Panc1 (cell line): ENCODE measurements around the gene TMEM91. TPM values are rescaled to one million over a fixed set of nuclear protein-coding genes. Genes with fewer than 3 reads are reported as not detected.

Source experiments
- ATAC-seq: fragments of 200-7000 bp; cut with Tn5 transposase; 2 replicates; pipeline ENCODE4 v1.9.1; 2020; ENCODE audit warnings: mild to moderate bottlenecking, moderate library complexity
- BruUV-seq: library from RNA; stranded (reverse); fragments of 400-500 nt; replicated peaks from 2 replicates; lab custom pipeline; 2021; lab: Mats Ljungman, UMichigan
- CTCF ChIA-PET: fragments of 300-600 bp; sonication (Branson Sonifier 250); formaldehyde crosslinking; loops from one replicate; lab custom pipeline; 2022; ENCODE audit warnings: antibody characterized with exemption; lab: Charles Lee
- POLR2A ChIA-PET: fragments of 300-600 bp; sonication (Branson Sonifier 250); formaldehyde crosslinking; loops from one replicate; lab custom pipeline; 2022; ENCODE audit warnings: antibody characterized with exemption; lab: Charles Lee
- DNase-seq: peaks from one replicate; pipeline ENCODE4 v3.0.0-alpha.2; 2010; ENCODE audit warnings: low read depth, low spot score
- H3K27ac ChIP-seq: 2 replicates; pipeline ENCODE4 v1.5.1; 2011; ENCODE audit warnings: mild to moderate bottlenecking, low read length, inconsistent platforms
- H3K27me3 ChIP-seq: fragments of 200-500 bp; sonication (Bioruptor generic); 2 replicates; pipeline ENCODE4 v1.6.0; 2014; ENCODE audit warnings: low read length, inconsistent platforms; ENCODE audit not compliant: control insufficient read depth, insufficient read depth
- H3K36me3 ChIP-seq: fragments of 200-500 bp; sonication (Bioruptor generic); 2 replicates; pipeline ENCODE4 v1.5.1; 2014; ENCODE audit warnings: inconsistent platforms, mild to moderate bottlenecking, low read length, moderate library complexity; ENCODE audit not compliant: control insufficient read depth, insufficient read depth
- H3K4me1 ChIP-seq: 2 replicates; pipeline ENCODE4 v1.5.1; 2011; ENCODE audit warnings: inconsistent platforms, mild to moderate bottlenecking, low read length, moderate library complexity; ENCODE audit not compliant: control insufficient read depth, insufficient read depth
- H3K4me3 ChIP-seq, 2 experiments: 2 replicates each; pipeline ENCODE4 v1.5.1; 2011 to 2012; ENCODE audit warnings: low read depth in 2 of 2, low read length in 2 of 2, mild to moderate bottlenecking in 2 of 2, inconsistent platforms in 1 of 2, moderate library complexity in 1 of 2
- H3K9me3 ChIP-seq: fragments of 200-500 bp; sonication (Bioruptor generic); 2 replicates; pipeline ENCODE4 v1.5.1; 2014; ENCODE audit warnings: low read depth, mild to moderate bottlenecking, inconsistent platforms, low read length, moderate library complexity; ENCODE audit not compliant: control insufficient read depth, insufficient read depth
- POLR2AphosphoS5 ChIP-seq: IDR thresholded peaks from 2 replicates; pipeline ENCODE4 v1.6.1; 2012; ENCODE audit warnings: mild to moderate bottlenecking, low read depth, low read length, moderate library complexity
- SIN3A ChIP-seq: IDR thresholded peaks from 2 replicates; pipeline ENCODE4 v1.6.1; 2012; ENCODE audit warnings: low read depth, mild to moderate bottlenecking, low read length, moderate library complexity, borderline replicate concordance; ENCODE audit not compliant: insufficient read depth
- TCF7L2 ChIP-seq: IDR thresholded peaks from 2 replicates; pipeline ENCODE4 v1.6.1; 2011; ENCODE audit warnings: mild to moderate bottlenecking, low read depth, low read length, inconsistent platforms
- in situ Hi-C: cut with HindIII; loops from 2 replicates; pipeline ENCODE4 v1.10.0; 2016; ENCODE audit warnings: low sequenced_read_pairs, low pct_unique_long_range_greater_than_20kb
- intact Hi-C: fragments of 100-400 bp; cut with micrococcal nuclease; formaldehyde crosslinking; loops from one replicate; pipeline ENCODE4 v1.10.0; 2022; ENCODE audit not compliant: unreplicated experiment
- total RNA-seq: library from RNA; stranded (reverse); gene quantifications from one replicate; pipeline ENCODE4 v1.2.1, GENCODE V29; 2021; ENCODE audit not compliant: unreplicated experiment
- TF ChIP-seq, protein P1 (sequence below), 2 experiments: IDR thresholded peaks; 2 replicates each; pipeline ENCODE4 v1.6.1; 2011 to 2012; ENCODE audit warnings: low read depth in 2 of 2, control low read depth in 1 of 2, low read length in 1 of 2, mild to moderate bottlenecking in 1 of 2, moderate library complexity in 1 of 2; ENCODE audit not compliant: insufficient read depth in 1 of 2
- TF ChIP-seq, protein P2 (sequence below): fragments of 450-650 bp; IDR thresholded peaks from 2 replicates; pipeline ENCODE4 v1.5.1; 2017; ENCODE audit warnings: mild to moderate bottlenecking

Gene TMEM91
- total RNA-seq, 1 experiment from 2014 or later: 4.4 TPM

DNA sequence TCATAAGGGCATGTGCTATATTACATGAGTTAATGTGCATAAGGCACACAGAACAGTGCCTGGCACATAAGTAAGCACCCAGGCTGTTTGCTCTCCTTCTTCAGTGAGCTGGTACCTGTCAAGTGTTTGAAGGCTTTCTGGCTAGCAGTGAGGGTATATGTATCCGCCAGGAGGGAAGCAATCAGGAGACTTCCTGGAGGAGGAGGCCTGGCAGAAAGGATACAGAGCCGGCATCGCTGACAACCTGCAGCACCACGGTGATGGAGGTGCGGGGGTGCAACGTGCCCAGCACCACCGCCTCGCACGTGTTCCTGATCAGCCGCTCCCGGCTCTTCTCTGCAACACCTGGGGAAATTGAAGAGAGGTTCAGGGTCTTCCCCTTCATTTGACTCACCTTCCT lies 15.3 kb downstream of the TMEM91 start:
- in situ Hi-C loops: no loop called here
- no peak overlapping the region for H3K4me3 ChIP-seq
- H3K27ac ChIP-seq: no peak overlapping the region
- no peaks in the 10 kb centered on the region for H3K36me3 ChIP-seq
- ChIA-PET CTCF (no interaction called here), POLR2A (no interaction called here)
- H3K9me3 ChIP-seq: no peaks in the 10 kb centered on the region
- BruUV-seq: no TSS peak
- intact Hi-C loops: no loop called here
- H3K4me1 ChIP-seq: no peaks in the 10 kb centered on the region
- TF ChIP-seq SIN3A (no peak), TCF7L2 (no peak), POLR2AphosphoS5 (no peak)
- TF ChIP-seq, protein P1, sequence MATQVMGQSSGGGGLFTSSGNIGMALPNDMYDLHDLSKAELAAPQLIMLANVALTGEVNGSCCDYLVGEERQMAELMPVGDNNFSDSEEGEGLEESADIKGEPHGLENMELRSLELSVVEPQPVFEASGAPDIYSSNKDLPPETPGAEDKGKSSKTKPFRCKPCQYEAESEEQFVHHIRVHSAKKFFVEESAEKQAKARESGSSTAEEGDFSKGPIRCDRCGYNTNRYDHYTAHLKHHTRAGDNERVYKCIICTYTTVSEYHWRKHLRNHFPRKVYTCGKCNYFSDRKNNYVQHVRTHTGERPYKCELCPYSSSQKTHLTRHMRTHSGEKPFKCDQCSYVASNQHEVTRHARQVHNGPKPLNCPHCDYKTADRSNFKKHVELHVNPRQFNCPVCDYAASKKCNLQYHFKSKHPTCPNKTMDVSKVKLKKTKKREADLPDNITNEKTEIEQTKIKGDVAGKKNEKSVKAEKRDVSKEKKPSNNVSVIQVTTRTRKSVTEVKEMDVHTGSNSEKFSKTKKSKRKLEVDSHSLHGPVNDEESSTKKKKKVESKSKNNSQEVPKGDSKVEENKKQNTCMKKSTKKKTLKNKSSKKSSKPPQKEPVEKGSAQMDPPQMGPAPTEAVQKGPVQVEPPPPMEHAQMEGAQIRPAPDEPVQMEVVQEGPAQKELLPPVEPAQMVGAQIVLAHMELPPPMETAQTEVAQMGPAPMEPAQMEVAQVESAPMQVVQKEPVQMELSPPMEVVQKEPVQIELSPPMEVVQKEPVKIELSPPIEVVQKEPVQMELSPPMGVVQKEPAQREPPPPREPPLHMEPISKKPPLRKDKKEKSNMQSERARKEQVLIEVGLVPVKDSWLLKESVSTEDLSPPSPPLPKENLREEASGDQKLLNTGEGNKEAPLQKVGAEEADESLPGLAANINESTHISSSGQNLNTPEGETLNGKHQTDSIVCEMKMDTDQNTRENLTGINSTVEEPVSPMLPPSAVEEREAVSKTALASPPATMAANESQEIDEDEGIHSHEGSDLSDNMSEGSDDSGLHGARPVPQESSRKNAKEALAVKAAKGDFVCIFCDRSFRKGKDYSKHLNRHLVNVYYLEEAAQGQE (IDR thresholded peaks at IDR 0.05; ENCODE audit: insufficient read depth in 1 of 2, low read depth in 2 of 2, low read length in 1 of 2): no peak
- TF ChIP-seq, protein P2, sequence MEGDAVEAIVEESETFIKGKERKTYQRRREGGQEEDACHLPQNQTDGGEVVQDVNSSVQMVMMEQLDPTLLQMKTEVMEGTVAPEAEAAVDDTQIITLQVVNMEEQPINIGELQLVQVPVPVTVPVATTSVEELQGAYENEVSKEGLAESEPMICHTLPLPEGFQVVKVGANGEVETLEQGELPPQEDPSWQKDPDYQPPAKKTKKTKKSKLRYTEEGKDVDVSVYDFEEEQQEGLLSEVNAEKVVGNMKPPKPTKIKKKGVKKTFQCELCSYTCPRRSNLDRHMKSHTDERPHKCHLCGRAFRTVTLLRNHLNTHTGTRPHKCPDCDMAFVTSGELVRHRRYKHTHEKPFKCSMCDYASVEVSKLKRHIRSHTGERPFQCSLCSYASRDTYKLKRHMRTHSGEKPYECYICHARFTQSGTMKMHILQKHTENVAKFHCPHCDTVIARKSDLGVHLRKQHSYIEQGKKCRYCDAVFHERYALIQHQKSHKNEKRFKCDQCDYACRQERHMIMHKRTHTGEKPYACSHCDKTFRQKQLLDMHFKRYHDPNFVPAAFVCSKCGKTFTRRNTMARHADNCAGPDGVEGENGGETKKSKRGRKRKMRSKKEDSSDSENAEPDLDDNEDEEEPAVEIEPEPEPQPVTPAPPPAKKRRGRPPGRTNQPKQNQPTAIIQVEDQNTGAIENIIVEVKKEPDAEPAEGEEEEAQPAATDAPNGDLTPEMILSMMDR: no peak
- no peaks in the 10 kb centered on the region for H3K27me3 ChIP-seq
- ATAC-seq (no peak), DNase-seq (no peak)

DNA sequence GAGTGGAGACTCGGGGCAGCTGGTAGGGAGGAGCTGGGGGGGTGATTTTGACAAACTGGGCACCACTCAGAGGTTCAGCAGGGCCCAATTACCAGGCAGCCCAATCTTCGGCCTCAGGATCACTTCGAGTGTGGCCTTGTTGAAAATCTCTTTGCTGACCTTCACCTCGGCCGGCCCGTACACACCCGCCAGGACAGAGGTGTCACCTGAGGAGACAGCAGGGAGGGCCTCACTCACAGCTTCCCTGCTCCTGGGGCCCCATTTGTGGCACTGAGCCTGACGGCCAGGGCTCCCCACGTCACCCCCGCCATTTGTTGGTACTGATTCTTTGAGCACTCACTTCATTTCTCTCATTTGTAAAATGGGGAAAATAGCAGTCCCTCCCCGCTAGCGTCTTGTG lies 16.4 kb downstream of the TMEM91 start:
- ChIA-PET CTCF (no interaction called here), POLR2A (no interaction called here)
- H3K4me1 ChIP-seq: no peaks in the 10 kb centered on the region
- DNase-seq (no peak), ATAC-seq (no peak)
- no peak overlapping the region for H3K4me3 ChIP-seq
- H3K27me3 ChIP-seq: no peaks in the 10 kb centered on the region
- H3K36me3 ChIP-seq: peaks cover 3% of the 10 kb centered on the region; the same call in 1 of the 2 replicates
- in situ Hi-C loops: no loop called here
- H3K27ac ChIP-seq: no peak overlapping the region
- H3K9me3 ChIP-seq: no peaks in the 10 kb centered on the region
- no TSS peak for BruUV-seq
- TF ChIP-seq, protein P2: no peak
- TF ChIP-seq SIN3A (no peak), POLR2AphosphoS5 (no peak), TCF7L2 (no peak)
- TF ChIP-seq, protein P1 (IDR thresholded peaks at IDR 0.05; ENCODE audit: insufficient read depth in 1 of 2, low read depth in 2 of 2, low read length in 1 of 2): no peak
- intact Hi-C loops: no loop called here
